Subcutaneous adipose tissue (tissue), 4 donors: ENCODE results near the gene ADRB2. TPM values are rescaled to one million over a fixed set of nuclear protein-coding genes. Genes with fewer than 3 reads are reported as not detected.

Experiments
- CTCF ChIP-seq: fragments of 450-650 bp; IDR thresholded peaks from one replicate; pipeline ENCODE4 v1.5.1; 2016; ENCODE audit warnings: low read depth, mild to moderate bottlenecking, control low read depth, antibody characterized with exemption, moderate library complexity
- total RNA-seq, 4 donors: library from RNA; depleted of rRNA; stranded (reverse); fragments of >200 nt; gene quantifications; one replicate each; pipeline ENCODE4 v1.1.0, GENCODE V29; 2016

Gene ADRB2
- total RNA-seq, 4 donors from 2014 or later = 23.1 to 60.0 (median 38.9) TPM

- no peak for TF ChIP-seq CTCF
Observed at GRCh38 chr5:148805326-148806290, 20.8 kb upstream of the ADRB2 start.

GRCh38 chr5:148806520-148806931 lies 19.9 kb upstream of the ADRB2 start:
- TF ChIP-seq CTCF = no peak

- no peak for TF ChIP-seq CTCF
Observed at GRCh38 chr5:148807851-148808250, 18.6 kb upstream of the ADRB2 start.

- no peak for TF ChIP-seq CTCF
Observed at GRCh38 chr5:148808864-148809642, 17.4 kb upstream of the ADRB2 start.

GRCh38 chr5:148809781-148810524 lies 16.5 kb upstream of the ADRB2 start:
- no peak for TF ChIP-seq CTCF

GRCh38 chr5:148810823-148811222 lies 15.6 kb upstream of the ADRB2 start:
- TF ChIP-seq CTCF = no peak

GRCh38 chr5:148811756-148812155 lies 14.7 kb upstream of the ADRB2 start:
- TF ChIP-seq CTCF = no peak
